K562 treated with DMSO at 1 percent for 48 hours (cell line): ENCODE results near the gene FAM72B. TPM values are rescaled to one million over a fixed set of nuclear protein-coding genes. Genes with fewer than 3 reads are reported as not detected.

ENCODE experiments used
- total RNA-seq: library from RNA; unstranded; fragments of 300-600 nt; gene quantifications from 2 replicates; pipeline ENCODE4 v1.2.3, GENCODE V29; 2022; ENCODE audit warnings: low replicate concordance; ENCODE audit errors: extremely low read depth

The FAM72B gene
- total RNA-seq, result not detected in 2 replicates

GRCh38 chr1:121184290-121185127 lies at the start of gene FAM72B, which contains the start of gene SRGAP2C:
Gene FAM72B (minus strand): TSS chr1:121184340. CDS start chr1:121183489, 851 bp downstream.
Gene SRGAP2C (plus strand): TSS chr1:121184975. CDS start chr1:121187447, 2,472 bp downstream.

Other genes starting within 250 kb of the FAM72B start
- gene SRGAP2C, start 635 bp upstream of the FAM72B start, total RNA-seq, result not detected in 2 replicates